Measurements from ENCODE around the gene IFI27.

The IFI27 gene

DNA sequence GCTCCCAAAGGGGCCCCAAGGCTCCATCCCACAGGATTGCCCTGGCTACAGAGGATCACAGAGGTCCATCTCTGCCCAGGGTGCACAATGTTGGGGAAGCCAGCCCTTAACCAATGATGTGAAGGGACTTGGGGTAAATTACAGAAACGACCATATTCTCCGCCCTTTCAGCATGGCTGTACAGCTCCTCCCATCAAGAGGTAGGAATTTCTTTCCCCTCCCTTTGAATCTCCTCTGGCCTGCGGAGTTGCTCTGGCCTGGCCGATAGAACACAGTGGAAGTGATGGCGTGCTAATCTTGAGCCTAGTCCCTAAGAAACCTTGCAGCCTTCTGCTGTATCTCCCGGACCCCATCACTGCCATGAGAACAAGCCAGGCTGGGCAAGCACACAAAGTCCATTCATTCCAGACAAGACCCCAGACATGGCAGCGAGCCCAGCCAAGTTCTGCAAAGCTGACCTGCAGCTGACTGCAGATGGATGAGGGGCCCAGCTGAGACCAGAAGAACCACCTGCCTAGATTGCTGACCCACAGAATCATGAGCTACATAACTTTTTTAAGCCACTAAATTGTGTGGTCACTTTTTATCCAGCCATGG, 6.9 kb upstream of the IFI27 start:
- DNase-seq = no peak

DNA sequence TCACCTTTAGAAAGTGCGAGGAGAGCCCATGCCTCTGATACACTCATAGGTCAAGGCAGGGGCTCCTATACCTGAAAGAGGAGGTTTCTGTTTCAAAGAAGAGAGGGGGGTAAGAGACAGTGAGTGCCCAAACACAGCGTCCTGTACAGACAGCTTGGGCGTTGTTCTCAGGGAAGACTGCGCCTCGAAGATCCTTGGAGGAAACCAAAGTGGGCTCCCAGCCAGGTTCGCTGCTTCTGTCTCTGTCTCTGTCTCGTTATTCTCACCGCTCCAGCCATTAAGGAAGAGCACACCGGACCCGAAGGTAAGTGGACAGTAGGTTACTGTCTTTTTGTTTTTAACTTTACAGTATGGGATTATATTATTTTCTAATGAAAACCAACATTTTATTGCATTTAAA, 5.8 kb upstream of the IFI27 start:
- no peak for DNase-seq

DNA sequence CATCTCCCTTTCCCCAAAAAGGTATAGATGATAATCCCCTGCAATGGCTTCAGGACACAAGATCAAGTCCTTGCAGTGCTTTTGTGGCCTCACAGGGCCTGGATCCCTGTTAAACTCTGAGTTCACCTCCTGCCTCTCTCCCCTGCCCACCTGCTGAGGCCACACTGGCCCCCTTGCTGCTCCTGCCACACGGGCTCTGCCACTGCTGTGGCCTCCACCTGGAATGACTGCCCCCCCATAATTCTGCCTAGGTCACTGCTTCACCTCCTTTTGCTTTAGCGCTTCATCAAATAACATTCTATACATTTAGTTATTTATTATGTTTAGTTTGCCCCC, 653 bp upstream of the IFI27 start:
- DNase-seq = no peak

DNA sequence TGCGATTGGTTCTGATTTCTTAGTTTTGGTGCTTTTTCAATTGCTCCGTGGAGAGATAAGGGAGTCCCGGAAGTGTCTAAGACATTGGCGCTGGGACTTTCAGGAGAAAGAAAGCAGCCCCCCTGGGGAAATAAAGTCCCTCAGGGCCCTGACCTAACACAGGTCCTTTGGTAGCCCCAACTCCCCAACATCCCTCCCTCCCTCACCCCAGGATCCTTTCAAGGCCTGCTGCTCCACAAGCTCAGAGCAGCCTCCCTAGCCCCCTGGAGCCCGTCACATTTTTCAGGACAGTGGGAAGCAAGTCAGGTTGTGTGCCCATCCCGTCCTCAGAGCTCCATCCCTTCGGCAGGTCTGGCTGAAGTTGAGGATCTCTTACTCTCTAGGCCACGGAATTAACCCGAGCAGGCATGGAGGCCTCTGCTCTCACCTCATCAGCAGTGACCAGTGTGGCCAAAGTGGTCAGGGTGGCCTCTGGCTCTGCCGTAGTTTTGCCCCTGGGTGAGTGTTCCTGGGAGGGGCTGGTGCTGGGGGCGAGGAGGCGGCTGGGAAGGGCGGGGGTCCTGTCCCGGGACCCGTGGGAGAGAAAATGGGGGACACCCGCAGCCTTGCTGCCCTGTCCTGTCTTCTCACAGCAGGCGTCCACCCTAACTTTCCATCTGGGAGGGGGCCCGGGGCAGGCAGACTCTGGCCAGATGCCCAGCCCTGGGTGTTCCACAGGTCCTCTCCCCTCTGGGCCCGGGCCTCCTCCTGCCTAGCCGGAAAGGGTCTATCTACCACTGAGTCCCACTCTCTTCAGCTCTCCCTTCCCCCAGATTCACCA, 950 bp downstream of the IFI27 start:
- no peak for DNase-seq

DNA sequence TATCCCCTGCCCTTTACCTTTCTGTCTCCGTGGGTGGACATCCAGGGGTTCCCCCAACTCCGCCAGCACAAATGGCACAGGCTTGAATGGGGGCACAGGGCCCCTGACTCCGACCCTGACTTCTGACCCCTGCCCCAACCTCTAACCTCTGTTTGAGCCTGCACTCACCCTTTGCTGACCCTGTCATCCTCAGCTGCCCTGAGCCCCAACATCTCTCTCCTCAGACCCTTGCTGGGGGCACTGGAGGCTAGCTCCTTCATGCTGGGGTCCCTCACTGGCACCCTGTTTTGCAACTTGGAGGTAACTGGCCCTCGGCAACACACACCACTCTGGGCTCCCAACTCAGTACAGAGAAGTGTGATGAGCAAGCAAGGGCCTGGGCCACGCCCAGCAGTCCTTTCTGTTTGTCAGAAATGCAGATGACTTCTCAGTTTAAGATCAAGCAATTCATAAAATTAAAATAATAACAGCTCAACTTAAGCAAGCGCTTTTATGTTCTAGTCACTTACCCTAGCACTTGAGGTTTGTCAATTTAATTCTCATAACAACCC, 2.1 kb downstream of the IFI27 start:
- no peak for DNase-seq

DNA sequence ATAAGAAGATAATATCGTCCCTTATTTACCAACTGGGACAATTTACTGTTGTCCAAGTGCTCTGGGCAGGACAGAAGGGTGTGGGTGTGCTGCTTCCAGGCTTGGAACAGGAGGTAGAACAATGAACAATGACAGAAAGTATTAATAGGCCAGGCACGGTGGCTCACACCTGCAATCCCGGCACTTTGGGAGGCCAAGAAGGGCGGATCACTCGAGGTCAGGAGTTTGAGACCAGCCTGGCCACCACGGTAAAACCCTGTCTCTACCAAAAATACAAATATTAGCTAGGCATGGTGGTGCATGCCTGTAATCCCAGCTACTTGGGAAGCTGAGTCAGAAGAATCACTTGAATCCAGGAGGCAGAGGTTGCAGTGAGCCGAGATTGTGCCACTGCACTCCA, 2.5 kb downstream of the IFI27 start:
- no peak for DNase-seq

DNA sequence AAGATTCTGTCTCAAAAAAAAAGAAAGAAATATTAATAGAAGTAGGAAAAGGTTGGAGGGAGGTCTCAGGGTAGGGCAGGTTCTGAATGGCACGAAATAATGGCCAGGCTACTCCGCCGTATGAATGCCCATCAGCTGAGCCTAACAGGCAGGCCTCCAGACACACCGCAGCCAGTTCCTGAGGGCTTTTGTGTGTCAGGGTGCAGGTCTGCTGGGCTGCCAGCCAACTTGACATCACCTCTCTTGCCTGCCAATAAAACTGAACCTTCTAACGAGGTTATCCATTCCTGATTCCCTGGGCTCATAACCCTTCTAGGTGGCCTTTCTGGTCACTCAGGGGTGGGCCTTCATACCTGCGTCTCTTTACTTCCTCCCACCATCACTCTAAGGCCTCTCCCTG, 3.0 kb downstream of the IFI27 start:
- no peak for DNase-seq

DNA sequence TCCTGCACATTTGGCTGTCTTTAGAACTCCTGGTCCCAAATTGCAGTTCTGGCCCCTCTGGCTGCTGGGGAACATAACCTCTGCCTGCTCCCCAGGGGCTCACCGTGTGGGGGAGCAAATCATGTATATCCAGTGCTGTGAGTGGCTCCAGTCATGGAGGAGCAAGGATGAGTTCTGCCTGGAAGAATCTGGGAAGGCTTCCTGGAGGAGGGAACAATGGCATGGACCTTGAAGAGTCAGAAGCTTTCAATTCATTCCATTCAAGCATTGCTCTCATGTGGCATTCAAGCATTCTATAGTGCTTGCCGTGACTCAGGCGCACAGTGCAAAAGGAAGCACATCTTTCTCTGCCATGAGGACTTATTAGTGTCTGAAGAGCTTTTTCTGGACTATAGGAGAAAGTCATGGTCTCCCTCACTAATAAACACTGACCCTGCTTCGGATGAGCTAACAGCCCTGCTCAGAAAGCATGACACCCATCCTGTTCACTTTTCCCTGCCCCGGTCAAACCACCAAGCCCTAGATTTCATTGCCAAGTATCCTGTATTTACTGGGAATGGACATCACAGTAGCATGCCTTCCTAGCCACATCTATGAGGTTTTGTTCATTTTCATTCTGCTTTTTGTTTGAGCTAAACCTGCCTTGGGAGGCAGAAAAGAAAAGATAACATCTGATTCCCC, 3.5 kb downstream of the IFI27 start:
- DNase-seq = no peak

DNA sequence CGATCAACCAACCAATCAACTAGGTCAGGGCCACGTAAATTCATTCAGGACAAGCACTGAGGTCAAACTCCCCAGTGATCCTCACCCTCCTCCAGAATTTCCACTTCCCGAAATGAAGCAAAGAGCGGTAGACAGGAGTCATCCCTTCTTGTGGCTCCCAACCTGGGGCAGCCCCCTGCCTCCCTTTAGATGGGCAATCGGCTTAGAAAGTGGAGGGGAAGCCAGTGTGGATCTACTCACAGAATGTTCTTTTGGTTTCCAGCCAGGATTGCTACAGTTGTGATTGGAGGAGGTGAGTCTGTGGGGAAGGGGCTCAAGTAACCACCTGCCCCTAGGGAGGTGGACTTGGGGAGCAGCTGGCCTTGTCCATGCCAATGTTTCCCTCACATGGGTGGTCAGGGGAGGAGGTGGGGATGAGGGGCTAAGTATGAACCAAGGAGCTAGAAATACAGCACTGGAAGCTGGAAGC, 4.1 kb downstream of the IFI27 start:
- DNase-seq = no peak

DNA sequence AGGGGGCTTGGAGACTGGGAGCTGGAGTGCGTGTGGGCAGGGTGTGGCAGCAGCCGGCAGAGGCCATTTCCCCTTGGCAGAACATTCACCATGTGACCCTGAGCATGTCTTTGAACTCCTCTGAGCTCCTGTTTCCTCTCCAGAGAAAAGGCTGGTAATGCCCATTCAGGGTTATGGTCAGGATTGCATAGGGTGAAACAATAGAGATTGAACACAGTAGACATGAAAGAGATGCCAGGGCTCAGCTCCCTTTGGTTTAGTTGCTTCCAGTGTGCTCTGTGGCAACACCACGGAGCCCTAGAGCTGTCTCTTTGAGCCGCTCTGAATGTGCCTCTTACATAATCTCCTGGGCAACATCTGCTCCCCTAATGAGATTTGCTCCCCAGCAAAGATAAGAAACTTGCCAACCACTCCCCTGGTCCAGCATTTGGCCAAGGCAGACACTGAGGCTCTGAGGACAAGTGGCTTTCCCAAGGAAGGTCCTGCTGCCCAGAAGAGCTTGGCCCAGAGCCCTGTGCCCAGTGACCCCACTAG, 4.6 kb downstream of the IFI27 start:
- no peak for DNase-seq

DNA sequence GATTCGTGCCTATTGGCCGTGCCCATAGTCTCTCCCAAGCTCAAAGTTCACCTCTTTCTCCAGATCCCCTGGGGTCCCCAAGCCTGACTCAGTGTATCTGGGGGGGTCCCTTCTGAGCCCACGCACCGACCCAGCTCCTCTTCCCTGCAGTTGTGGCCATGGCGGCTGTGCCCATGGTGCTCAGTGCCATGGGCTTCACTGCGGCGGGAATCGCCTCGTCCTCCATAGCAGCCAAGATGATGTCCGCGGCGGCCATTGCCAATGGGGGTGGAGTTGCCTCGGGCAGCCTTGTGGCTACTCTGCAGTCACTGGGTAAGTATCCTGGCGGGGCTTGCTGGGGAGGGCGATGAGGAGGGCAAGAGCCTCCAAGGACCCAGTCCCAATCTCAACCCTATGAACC, 5.1 kb downstream of the IFI27 start:
- no peak for DNase-seq

DNA sequence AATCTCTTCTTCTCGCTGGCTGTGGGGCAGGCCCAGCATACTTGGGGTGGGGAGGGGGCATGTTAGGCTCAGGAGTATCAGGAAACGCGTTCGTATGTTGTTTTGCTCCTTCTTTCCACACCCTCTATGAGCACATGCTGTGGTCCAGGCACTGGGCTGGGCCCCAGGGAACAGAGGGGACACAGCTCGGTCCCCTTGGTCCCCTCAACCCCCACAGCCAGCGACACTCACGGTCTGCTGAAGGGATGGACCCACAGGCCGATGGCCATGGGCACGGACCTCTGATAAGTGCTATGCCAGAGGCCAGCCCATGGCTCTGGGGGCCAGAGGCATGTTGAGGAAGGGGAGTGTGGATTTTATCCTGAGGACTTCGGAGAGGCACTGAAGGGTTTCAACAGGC, 6.2 kb downstream of the IFI27 start:
- no peak for DNase-seq

DNA sequence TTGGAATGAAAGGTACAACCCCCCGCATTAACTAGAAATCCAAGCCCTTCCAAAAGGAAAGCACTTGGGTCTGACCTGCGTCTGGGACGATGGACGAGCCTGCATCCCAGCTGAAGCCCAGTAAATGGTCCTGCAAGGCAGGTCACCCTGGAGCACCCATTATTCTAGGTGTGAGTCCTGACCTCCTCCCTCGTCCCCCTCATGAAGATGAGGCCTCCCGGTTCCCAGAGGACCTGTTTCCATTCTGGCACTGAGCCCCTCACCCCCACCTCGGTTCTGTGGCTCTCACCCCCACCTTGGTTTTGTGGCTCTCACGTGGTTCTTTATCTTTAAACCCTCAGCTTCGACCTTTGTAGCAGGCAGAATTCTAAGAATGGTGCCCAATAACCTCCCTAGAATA, 7.3 kb downstream of the IFI27 start:
- DNase-seq = no peak

DNA sequence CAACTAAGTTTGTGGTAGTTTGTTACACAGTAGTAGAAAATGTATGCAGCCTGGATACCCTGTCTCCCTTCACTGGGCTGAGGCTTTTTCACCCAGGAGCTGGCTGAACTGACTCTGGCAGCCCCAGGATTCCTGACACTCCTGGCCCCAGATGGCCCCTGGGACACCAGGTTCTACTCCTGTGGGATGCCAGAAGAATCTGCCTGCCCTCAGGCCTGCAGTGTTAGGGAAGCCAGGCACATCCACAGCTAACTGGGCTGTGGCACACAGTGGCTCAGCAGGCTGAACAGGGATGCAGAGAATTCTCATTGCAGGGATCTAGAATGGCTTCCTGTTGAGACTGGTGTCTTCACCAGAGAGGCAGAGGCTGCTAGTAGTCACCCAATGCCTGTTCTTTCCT, 8.5 kb downstream of the IFI27 start:
- no peak for DNase-seq

DNA sequence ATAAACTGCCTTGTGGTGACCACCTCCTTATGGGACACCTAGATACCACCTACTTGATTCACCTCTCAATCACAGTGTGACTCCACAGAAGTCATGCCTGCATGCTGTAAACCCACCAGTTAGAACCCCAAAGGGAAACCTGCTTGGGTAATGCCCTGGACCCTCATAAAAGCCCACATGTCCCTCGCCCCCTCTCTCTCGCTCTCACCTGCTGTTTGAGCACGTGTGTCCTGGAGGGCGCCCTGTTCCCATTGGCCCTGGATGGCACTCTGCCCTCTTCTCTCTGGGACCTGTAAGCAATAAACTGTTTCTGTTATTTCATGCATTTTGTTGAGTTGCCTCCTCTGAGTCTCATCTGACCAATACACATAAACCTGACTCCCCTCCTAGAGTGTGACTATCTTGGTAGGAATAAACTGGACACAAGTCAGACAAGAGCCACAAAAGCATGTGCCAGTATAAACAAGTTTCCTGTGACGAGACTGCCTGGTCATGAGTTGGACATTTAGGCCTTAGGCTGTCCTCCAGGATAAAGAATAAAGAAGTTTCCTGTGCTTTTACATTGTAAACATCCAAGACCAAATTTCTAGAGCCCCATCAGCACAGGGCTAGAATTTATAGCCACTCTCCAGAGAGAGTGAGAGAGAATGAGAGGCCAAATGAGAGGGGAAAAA, 10.3 kb downstream of the IFI27 start:
- DNase-seq = no peak

DNA sequence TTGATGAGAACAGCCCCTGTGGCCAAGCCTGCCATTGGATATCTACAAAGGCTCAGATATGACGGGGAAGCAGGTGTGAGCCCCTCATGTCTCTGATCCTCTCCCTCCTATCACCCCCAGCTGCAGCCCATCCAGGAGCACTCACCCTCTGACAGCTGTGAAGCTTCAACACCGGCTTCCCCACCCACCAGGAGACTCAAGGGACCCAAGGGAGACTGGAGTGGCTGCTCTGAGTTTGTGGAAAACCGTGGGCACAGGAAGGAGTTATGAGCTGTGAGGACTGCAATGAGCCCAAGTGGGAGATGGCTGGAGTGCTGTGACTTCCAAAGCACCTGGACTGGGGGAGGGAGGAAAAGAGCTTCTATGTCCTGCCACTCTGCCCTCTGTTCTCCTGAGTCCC, 10.9 kb downstream of the IFI27 start:
- no peak for DNase-seq

DNA sequence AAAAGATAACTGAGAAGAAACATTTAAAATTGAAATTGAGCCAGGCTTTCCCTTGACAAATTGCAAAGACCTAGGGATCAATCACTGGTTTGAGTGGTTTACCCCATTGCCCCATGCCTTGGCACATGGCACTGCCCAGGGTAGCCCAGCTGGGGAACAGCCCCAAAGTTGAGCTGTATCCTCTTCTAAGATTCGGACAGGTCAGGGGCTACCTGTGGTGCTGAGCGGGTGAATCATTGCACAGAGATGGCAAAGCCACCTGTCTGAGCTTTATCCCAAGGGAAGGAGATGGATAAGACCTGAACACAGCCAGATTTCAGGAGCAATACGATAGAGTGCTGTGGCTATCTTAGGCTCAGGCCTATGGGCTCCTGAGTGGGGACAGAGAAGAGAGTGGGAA, 11.9 kb downstream of the IFI27 start:
- DNase-seq = no peak

DNA sequence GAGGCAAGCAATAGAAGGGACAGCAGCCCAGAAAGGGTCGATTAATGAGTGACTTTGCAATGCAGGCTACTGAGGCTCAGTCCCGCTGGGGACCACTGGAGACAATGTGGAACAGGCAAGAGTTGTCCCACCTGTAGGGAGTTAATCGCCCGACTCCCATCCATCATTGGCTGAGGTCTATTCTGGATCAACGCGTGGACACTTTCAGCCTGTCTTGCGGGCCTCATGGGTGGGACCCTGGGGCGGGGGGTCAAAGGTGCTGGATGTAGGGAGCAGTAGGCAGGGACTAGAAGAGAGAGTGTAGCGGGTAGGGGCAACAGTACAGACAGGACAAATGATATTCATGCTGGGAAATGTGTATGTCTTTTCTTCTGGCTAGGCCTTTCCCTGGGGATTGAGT, 12.8 kb downstream of the IFI27 start:
- DNase-seq = no peak

DNA sequence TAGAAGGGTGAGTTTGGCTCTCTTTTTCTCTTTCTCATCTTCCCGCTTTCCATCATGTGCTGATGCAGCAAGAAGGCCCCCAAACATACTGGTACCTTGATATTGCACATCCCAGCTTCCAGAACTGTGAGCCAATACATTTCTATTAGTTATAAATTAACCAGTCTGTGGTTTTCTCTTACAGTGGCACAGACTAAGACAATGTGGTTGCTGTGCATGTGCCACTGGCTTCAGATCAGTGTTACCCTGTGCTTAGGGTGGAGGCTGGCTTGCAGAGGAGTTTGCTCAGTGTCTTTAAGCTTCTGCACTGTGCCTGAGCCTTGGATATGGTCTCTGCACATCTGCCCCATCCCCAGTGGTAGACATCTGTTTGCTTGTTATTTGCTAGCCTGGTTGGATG, 13.3 kb downstream of the IFI27 start:
- no peak for DNase-seq

DNA sequence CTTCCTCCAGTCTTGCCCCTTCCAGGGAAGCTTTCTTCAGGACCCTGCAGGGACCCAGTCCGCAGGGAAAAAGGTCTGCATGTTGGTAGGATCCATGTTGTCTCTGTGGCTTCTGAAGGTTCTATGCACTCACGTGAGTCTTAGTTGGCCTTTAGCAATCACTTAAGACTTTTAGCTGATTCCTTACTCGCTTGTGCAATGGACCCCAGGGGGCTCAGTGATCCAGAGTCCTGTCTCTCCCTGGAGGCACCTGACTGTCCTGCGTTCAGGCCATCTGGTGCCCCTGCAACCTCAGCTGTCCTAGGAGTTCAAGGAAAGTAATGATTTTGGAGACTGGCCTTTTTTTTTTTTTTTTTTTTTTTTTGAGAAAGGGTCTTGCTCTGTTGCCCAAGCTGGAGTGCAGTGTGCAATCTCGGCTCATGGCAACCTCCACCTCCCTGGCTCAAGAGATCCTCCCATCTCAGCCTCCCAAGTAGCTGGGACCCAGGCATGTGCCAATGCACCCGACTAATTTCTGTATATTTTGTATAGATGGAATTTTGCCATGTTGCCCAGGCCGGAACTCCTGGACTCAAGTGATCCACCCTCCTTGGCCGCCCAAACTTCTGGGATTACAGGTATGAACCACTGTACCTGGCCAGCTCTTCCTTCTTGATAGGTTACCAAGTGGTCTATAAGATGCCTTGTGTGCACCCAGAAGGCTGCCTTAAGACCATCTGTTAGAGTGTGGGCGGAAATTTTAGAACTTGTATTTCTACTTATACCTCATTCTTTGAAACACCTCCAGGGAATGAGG, 14.2 kb downstream of the IFI27 start:
- no peak for DNase-seq

DNA sequence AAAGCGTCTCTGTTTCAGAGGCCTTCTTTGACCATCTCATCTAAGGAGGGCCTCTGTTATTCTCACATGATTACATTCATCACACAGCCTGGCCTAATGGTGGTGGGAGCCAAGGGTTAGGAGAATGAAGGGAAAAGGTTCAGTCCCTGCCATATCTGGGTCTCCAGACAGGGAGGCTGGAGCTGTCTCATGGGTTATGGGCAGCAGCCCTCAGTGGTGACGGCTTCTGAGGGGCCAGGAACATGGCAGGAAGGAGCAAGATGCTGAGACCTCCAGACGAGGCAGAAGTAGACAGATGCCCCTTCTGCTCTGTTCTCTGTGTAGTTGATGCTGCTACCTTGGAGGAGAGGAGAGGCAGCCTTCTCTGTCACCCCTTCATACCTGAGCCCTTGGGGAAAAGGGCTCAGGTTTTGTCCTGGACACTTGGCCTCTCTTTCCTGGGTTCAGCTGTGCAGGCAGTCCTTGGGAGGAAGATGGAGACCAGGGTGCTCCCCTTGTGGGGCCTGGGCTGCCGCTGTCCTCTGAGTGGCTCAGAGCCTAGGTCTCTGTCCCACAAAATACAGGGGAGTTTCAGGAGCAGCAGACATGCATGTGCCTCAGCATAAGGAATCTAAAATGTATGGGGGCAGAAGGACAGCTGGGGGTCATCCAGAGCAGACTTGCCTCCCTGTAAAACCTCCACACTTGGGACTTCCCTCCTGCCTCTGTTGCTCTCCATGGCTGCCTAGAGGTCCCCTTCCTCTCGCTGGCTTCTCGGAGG, 15.3 kb downstream of the IFI27 start:
- DNase-seq = no peak

DNA sequence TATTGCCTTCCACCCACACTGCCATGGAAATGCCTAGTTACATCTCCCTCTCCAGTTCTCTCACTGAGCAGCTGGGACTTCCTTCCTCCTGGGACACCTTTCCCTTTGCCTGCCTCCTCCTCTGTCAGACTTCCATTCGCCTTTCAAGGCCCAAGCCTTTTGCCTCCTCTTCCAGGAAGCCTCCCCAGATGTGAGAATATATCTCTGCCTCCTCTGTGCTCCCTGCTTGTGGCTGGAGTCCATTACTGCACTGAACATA, 15.8 kb downstream of the IFI27 start:
- DNase-seq = no peak
